Hematopoietic multipotent progenitor cell treated with erythropoietin and hydrocortisone succinate and interleukin-3 and kit ligand, for 8 days (in vitro differentiated cells): ENCODE results near the gene SORCS2.

Experiments used
- DNase-seq: peaks from one replicate; pipeline ENCODE4 v3.0.0-alpha.2; 2015

Gene SORCS2

DNA sequence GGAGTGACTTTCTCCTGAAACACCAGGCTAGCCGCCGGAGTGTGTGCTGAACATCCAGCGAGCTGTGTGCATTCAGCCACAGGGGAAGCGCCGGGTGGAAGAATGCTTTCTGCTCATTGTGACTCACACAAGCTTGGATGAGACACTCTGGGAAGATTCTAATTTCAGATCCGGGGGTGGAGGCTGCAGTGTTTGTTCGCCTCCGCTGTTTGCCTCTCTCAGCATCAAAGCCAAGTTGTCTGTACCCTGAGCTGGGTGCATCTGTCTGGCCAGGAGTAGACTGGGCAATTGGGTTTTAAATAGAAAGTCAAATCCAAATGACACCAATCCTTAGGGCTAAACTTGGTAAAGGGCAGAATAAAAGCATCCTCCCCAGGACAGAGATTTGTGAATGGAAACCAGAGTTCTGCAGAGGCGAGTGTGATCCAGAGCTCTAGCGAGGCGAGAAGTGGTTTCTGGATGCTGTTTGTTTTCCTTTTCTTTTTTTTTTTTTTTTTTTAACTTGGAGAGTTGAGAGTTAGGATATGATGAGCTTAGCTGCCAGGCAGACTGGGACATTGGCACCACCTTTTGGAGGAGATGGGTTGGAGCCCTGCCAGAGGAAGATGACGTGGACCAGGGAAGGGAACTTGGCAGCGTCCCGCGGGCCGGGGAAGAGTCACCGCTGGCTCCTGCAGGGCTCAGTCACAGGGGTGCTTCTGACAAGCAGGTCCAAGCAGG lies 438.4 kb downstream of the SORCS2 start:
- no peak for DNase-seq

DNA sequence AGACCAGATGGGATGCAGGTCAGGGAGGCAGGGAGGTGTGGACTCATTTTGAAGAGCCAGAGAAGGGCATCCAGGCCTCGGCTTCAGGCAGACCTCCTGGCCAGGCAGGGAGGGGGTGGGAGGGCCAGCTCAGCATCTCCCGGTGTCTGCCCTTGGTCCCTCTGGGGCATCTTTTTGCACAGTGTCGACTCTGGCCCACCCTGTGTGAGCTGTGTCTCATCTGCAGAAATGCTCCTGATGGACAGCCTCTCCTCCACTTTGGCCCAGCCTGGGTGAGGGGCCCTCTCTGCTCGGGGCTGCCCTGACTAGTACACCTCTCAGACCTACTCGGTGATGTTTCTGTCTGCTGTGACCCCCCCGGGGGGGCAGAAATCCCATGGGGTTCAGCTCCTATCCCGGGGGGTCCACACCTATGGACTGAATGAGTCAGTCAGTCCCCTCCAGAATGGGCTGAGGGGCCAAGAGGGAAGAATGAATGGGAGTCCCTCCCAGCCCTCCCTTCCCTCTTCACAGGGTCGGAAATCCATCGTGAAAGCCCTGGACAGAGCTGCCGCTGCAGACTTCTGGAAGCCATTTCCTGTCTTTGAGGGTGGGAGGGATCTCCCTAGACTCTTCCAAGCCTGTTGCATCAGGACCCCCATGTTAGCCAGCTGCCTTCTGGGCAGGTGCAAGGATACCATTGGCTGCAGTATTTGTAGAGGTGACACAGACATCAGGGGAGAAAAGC lies 439.1 kb downstream of the SORCS2 start:
- no peak for DNase-seq

DNA sequence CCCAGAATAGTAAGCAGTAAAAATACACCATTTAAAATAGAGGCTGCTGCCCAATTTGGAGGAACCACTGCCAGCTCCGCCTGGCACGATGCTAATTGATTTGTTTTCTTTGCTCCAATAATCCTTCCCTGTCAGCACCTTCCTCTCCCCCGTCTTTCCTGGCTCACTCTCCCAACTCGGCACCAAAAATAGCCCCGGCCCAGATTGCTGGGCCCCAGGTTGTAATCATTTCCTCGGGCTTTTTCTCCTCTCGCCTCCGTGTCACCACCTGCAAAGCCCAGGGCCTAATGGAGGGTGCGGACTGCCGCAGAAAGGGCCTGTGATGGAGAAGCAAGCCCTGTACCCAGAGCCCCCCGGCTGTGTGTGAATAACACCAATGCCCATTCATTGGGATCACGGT lies 440.0 kb downstream of the SORCS2 start:
- no peak for DNase-seq

DNA sequence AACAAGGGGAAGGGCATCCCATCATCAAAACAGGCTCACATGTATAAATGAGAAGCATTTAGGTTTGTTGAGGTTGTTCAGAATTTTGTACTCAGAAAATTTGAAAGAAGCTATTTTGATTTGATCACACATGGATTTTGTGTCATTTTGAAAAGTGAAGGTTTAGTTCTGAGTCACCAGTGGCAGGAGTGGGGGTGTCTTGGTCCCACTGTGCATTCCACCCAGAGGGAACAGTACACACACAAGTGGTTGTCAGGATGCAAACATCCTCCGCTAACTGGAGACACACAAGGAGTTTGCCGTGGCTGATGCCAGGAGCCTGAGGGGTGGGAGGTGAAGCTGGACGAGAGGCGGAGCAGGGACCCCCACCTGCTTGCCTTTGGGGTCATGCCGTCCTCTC lies 440.6 kb downstream of the SORCS2 start:
- DNase-seq, result no peak

DNA sequence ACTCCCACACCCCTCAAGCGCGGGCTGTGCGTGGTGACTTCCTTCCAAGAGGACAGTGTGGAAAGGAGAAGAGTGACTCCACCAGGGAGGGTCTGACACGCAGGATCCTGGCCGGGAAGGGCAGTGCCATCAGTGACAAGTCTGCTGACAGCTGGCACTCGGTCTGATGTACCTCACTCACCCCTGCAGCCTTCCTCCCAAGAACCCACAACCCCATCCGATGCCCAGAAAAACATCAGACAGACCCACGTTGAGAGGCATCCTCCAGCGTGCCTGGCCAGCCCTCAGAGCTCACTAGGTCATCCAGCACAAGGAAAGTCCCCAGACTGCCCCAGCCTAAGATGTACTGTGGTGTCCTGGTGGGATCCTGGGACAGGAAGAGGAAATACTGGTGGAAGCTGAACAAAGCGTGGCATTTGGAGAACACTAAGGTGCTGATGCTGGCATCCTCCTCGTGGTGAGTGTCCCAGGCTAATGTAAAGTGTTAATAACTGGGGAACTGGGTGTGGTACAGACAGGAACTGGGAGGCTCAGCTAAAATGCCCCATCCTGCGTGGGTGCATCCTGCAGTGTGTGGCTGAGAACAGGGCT lies 442.4 kb downstream of the SORCS2 start:
- no peak for DNase-seq

DNA sequence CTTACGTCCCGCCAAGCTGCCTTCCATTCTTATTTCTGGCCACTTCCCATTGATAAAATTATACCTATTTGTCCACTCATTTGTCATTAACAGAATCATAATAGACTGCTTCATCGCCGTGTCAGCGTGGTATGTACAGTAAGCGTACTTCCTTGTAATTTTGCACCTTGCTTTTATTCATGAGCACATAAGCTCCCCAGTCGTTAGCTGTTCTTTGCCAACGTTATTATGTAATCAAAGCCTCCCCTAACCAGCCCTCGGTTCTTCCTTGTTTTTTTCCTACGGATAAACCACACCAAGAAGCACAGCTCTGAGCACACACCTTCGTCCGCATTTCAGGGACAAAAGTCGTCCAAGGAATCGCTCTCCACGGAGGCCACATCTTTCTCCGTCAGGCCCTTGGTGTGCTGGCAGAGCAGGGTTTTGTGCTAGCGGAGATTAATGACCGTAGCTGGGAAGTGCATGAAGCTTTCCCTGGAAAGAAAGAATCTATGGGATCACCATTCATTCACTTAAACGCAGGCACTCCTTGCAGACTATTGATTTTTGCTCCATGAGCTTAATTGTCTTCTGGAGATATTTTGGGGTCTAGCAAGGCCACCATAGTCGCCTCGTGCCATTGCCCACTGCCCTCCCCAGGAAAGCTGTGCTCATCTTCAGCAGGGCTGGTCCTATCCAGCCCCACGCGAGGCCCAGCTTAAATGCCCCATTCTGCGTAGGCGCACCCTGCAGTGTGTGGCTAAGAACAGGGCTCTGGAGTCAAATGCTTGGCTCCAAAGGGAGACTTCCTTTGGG lies 443.3 kb downstream of the SORCS2 start:
- DNase-seq, result no peak

DNA sequence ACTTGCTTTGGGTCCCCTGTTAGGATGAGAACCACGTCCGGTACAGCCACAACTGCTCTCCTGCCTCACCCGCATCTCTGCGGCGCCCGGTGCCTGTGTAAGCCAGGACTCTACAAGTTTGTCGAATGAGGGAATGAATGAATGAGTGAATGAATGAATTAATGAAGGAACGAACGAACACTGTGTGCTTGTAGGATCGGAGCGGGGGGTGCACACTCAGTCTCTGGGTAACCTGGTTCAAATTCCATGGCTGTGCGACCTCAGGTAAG lies 443.8 kb downstream of the SORCS2 start:
- no peak for DNase-seq

DNA sequence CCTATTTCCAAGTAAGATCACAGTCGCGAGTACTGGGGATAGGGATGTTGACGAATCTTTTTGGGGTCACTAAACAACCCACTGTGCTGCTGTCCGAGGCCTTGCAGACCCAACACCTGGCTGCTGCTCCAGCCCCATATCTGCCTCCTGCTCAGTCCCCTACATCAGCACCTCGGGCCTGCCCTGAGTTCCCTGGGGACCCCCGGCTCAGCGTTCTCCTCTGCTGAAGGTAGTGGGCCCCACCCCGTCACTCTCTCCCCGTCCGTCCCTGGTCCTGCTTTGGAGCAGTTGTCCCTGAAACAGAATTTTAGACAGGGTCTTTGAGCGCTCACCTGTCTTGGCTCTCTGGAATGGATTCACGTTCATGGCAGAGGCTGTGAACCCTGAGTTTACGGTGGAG lies 444.8 kb downstream of the SORCS2 start:
- no peak for DNase-seq

DNA sequence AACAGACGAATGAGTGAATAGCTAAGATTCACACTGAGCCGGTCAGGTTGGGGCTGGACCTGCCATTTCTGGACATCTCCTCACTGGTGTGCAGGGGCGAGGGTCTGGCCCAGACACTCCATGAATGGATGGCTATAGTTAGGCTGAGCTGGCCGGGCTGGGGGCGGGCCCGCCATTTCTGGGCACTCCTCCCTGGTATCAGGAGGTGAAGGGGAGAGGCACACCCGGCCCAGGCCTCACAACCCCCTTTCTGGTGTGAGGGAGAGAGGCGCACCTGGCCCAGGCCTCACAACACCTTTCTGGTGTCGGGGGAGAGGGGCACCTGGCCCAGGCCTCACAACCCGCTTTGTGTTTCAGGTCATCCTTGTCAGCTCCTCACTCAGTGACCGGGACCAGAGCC lies 445.6 kb downstream of the SORCS2 start:
- DNase-seq, result no peak

DNA sequence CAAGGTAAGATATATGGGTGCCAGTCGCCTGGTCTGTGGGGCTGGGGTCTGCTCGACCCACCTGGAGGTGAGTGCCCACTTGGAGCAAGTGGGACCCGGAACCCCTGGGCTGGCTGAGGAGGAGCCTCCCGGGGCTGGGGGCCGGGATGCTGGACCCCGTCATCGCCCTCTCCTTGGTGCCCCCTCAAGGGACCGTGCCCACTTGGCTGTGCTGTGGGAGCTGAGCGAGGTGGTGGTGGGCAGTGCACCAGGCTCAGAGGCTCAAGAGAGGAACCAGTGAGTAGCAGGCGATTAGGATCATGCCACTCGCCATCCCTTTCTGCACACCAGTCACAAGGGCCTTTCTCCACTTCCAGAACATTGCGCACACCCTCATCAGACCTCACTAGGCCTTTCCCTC lies 446.2 kb downstream of the SORCS2 start:
- no peak for DNase-seq

DNA sequence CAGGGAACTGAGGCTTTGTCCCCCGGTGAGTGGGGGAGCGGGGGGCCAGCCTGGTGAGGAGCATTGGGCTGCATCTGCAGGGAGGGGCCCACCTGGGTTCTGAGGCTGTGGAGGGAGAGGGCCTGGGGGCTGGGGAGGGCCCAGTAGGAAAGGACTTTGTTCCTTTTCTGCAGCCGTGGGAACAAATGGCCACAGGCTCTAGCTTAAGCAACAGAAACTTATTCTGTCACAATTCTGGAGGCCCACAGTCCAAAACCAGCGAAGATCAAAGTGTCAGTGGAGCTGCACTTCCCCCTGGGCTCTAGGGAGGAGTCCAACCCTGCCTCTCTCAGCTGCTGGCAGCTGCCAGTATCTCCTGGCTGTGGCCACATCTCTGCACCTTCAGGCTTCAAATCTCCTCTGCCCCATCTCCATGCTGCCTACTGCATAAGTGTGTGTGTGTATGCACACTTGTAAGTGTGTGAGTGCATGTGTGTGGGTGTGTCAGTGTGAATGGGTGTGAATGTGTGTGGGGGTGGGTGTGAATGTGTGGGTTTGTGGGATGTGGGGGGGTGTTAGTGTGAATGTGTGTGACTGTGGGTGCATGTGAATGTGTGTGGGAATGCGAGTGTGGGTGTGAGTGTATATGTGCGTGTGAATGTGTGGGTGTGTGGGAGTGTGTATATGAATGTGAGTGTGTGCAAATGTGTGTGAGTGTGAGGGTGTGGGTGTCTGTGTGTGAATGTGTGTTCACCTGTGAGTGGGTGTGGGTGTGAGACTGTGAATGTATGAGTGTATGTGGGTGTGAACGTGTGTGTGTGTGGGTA lies 446.8 kb downstream of the SORCS2 start:
- DNase-seq, result no peak

DNA sequence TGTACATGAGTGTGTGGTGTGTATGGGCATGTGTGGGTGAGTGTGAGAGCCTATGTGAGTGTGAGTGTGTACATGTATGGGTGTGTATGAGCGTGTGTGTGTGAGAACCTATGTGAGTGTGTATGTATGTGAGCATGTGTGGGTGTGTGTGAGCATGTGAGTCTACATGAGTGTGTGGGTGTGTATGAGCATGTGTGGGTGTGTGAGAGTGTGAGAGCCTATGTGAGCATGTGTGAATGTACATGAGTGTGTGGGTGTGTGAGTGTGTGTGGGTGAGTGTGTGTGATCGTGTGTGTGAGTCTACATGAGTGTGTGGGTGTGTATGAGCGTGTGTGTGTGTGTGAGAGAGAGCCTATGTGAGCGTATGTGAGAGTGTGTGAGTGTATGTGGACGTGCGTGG lies 447.8 kb downstream of the SORCS2 start:
- no peak for DNase-seq

DNA sequence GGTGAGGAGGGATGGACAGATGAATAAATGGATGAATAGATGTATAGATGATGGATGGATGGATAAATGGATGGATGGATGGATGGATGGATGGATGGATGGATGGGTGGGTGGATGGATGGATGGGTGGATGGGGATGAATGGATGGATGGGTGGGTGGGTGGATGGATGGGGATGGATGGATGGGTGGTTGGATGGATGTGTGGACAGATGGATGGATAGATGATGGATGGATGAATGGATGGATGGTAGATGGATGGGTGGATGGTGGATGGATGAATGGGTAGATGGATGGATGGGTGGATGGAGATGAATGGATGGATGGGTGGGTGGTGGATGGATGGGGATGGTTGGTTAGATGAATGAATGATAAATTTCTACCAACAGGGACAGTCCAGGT lies 449.4 kb downstream of the SORCS2 start:
- DNase-seq, result no peak

DNA sequence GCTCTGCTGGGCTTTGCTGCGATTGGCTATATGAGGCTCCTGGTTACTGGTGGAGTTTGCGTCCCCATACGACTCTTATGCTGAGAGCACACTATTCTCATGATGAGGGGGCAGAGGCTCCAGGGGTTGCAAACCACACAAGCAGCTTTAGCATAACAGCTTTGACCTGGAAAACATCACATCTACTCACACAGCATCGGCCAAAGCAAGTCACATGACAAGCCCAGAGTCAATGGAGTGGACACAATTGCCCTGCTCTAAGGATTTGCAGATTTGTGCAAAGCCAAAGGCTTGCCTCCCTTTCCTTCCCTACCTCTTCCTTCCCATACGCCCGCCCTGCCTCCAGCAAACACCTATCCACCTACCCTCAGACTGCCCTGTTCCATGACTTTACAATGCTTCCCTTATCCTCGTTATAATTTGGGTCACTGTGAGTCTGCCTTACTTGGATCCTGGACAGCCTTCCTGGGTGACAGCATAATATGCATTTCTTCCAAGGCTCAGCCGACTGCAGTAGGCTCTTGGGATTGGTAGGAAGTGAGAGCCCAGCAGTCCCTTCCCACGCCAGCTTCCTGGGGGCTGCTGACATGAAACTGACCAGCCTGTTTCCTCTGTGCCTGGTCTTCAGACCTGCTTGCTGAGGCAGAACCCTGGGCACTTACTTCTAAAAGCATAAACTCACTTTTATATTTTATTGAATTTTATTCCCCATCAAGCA lies 450.6 kb downstream of the SORCS2 start:
- no peak for DNase-seq

DNA sequence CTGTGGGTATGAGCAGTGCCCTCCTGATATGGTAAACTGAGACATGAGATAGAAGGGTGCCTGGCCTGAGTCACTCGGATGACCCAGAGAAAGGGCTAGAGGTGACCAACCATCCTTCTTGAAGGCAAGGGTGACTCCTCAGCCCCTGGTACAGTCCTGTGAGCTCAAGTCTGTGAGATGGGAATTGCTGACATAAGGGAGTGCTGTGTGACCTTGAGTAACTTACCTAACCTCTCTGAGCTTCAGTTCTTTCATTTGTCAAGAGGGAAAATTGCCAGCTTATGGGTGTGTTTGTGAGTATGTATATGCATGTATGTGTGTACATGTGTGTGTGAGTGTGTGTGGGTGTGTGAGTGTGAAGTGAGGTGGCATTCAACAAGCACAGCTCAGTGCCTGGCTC lies 452.8 kb downstream of the SORCS2 start:
- no peak for DNase-seq

DNA sequence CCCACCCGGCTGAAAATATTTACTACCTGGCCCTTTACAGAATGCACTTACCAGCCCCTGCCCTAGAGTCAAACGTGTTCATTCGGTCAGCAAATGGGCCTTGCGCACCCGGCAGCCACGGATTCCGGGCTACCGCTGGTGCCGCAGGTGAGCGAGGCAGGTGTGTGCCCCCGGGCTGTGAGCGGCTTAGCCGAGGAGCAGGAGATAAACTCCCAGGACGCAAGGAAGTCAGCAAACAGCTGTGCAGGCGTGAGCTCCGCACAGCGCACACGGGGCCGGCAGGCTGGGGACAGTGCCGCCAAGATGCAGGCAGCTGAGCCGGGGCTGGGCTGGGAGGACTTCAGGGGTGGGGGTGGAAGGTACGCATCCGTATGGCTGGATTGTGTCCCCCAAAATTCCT lies 453.6 kb downstream of the SORCS2 start:
- no peak for DNase-seq

DNA sequence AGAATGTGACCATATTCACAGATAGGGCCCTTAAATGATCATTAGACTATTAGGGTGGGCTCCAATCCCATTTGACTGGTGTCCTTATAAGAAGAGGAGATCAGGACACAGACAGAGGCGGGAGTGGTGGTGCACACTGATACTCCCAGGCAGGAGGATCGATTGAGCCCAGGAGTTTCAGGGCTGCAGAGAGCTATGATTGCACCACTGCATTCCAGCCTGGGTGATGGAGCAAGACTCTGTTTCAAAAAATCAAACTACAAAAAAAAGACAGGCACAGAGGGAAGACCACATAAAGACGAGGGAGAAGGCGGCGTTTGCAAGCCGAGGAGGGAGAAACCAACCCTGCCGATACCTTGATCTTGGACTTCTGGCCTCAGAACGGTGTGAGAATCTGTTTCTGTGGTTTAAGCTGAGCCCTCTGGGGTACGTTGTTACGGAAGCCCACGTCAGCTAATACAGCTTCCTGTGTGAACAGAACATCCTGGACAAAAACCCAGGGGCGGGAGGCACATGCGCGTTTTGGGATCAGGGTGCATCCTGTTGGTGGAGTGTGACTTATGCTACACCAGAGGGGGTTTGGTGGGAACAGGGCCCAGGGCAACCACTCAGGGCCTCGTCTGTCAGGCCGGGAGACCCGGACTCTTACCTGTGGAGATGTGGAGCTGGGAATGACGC lies 454.2 kb downstream of the SORCS2 start:
- DNase-seq, result no peak

DNA sequence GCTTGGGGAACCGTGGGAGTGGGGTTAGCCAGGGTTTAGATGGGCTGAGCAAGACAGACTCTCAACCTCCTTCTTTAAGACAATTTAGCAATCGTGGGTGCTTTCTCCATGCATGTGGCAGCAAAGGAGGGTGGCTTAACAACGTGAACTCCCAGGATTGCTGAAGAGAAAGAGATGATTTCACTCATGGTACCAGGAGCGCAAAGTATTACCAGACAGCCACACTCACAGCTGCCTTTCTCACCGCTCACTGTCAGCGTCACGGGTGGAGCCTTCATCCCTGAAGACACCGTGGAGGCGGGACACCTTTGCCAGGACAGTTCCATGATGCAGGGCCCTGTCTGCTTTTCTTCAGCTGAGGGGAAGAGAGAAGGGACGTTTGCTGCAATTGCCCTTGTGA lies 454.8 kb downstream of the SORCS2 start:
- DNase-seq, result no peak

DNA sequence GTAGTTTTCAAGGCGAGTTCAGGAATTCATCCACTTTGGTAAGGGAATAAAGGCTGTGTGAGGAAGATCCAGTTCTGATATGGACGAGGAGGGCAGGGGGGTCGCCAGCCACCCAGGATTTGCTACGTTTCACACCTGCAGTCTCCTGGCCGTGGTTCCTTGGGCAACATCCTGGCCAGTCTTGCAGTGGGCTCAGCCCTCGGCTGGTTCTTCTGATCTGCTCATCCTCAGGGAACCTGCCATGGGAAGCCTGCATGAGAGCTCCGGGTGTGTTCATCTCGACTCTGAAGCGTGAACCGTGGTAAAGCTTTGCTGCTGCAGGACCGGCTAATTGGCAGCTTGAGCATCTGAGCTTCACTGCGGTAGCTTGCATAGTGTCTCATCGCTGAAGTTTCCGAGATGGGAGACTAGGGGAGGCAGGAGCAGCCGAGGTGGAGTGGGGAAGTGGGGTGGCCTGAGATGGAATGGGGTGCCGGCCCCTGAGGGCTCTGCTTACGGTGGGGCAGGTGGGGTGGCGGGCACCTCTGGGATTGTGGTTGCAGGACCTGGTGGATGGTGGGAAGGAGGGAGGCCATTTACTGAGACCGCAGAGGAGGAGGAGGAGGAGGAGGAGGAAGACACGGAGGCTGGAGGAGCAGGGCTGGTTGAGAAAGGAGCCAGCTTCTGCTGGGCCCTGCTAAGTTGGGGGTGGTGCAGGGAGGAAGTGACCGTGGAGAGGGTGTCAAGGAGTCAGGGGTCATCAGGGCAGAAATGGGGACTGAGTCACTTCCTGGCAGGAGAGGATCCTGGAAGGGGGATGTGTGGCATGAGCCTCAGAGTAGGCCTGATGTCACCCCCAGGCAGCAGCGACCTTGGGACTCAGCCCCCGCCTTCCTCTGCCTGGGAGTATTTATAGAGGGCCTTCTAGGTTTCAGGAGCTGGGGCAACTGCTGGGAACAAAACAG lies 455.5 kb downstream of the SORCS2 start:
- DNase-seq, result no peak
